WTC11 (cell line): ENCODE measurements around the gene SMOC2. TPM values are rescaled to one million over a fixed set of nuclear protein-coding genes. Genes with fewer than 3 reads are reported as not detected.

ENCODE experiments used
- ATAC-seq: fragments of 200-7000 bp; cut with Tn5 transposase; 2 replicates; pipeline ENCODE4 v1.10.0; 2021; ENCODE audit warnings: mild to moderate bottlenecking, moderate library complexity
- CTCF ChIA-PET: fragments of 300-600 bp; sonication (Branson Sonifier 250); formaldehyde crosslinking; loops from one replicate; lab custom pipeline; 2021; ENCODE audit warnings: antibody characterized with exemption; lab: Charles Lee
- POLR2A ChIA-PET: fragments of 350-600 bp; sonication (Branson Sonifier 250); formaldehyde crosslinking; loops from one replicate; lab custom pipeline; 2021; ENCODE audit warnings: antibody characterized with exemption; lab: Charles Lee
- DNase-seq: peaks from one replicate; pipeline ENCODE4 v3.0.0; 2021; ENCODE audit warnings: low spot score
- H3K27ac Mint-ChIP-seq: 2 replicates; pipeline ENCODE4 v1.8.0; 2021; ENCODE audit warnings: mixed read lengths
- H3K27me3 Mint-ChIP-seq: 2 replicates; pipeline ENCODE4 v1.8.0; 2021; ENCODE audit warnings: low read depth, mild to moderate bottlenecking, moderate library complexity, mixed read lengths
- H3K36me3 Mint-ChIP-seq: 2 replicates; pipeline ENCODE4 v1.8.0; 2021; ENCODE audit warnings: mixed read lengths
- H3K4me1 Mint-ChIP-seq: 2 replicates; pipeline ENCODE4 v1.8.0; 2022; ENCODE audit warnings: mixed read lengths
- H3K4me3 Mint-ChIP-seq: 2 replicates; pipeline ENCODE4 v1.8.0; 2021; ENCODE audit warnings: mild to moderate bottlenecking, moderate library complexity, mixed read lengths
- H3K9me3 Mint-ChIP-seq: 2 replicates; pipeline ENCODE4 v1.8.0; 2021; ENCODE audit warnings: mixed read lengths
- AFF4 ChIP-seq: sonication (generic); formaldehyde crosslinking; IDR thresholded peaks from 2 replicates; pipeline ENCODE4 v1.8.1; 2023; ENCODE audit warnings: mild to moderate bottlenecking, missing genetic modification reagents, borderline replicate concordance
- CBFB ChIP-seq: sonication (generic); formaldehyde crosslinking; IDR thresholded peaks from 2 replicates; pipeline ENCODE4 v1.8.1; 2022; ENCODE audit warnings: mild to moderate bottlenecking, low read depth, missing genetic modification reagents
- EMX1 ChIP-seq: fragments of 250-450 bp; sonication (Bioruptor Pico); IDR thresholded peaks from 2 replicates; pipeline ENCODE4 v1.8.0; 2021; ENCODE audit warnings: mild to moderate bottlenecking
- GABPB1 ChIP-seq: sonication (generic); formaldehyde crosslinking; IDR thresholded peaks from 2 replicates; pipeline ENCODE4 v1.8.1; 2023; ENCODE audit warnings: mild to moderate bottlenecking, missing genetic modification reagents
- IRF2 ChIP-seq: sonication (generic); formaldehyde crosslinking; IDR thresholded peaks from 2 replicates; pipeline ENCODE4 v1.8.0; 2022; ENCODE audit warnings: low read depth, missing genetic modification reagents, borderline replicate concordance
- MAX ChIP-seq: sonication (generic); formaldehyde crosslinking; IDR thresholded peaks from 2 replicates; pipeline ENCODE4 v1.8.0; 2022; ENCODE audit warnings: mild to moderate bottlenecking, missing genetic modification reagents
- NR1H2 ChIP-seq: sonication (generic); formaldehyde crosslinking; IDR thresholded peaks from 2 replicates; pipeline ENCODE4 v1.9.0; 2021; ENCODE audit warnings: mild to moderate bottlenecking, moderate library complexity, missing genetic modification reagents
- OVOL2 ChIP-seq: fragments of 250-450 bp; sonication (Bioruptor Pico); IDR thresholded peaks from 2 replicates; pipeline ENCODE4 v1.9.0; 2021; ENCODE audit warnings: mild to moderate bottlenecking, borderline replicate concordance
- RORB ChIP-seq: fragments of 250-450 bp; sonication (Bioruptor Pico); IDR thresholded peaks from 2 replicates; pipeline ENCODE4 v1.9.0; 2021; ENCODE audit warnings: mild to moderate bottlenecking
- STAT6 ChIP-seq: sonication (generic); formaldehyde crosslinking; conservative IDR thresholded peaks from 2 replicates; pipeline ENCODE4 v1.8.1; 2023; ENCODE audit warnings: mild to moderate bottlenecking, low read depth, missing genetic modification reagents, moderate library complexity
- TEAD1 ChIP-seq: sonication (generic); formaldehyde crosslinking; IDR thresholded peaks from 2 replicates; pipeline ENCODE4 v1.8.0; 2022; ENCODE audit warnings: mild to moderate bottlenecking, missing genetic modification reagents
- TP53 ChIP-seq: sonication (generic); formaldehyde crosslinking; IDR thresholded peaks from 2 replicates; pipeline ENCODE4 v1.8.1; 2023; ENCODE audit warnings: mild to moderate bottlenecking, missing genetic modification reagents
- ZNF396 ChIP-seq: fragments of 250-450 bp; sonication (Bioruptor Pico); IDR thresholded peaks from 2 replicates; pipeline ENCODE4 v1.8.0; 2021; ENCODE audit warnings: mild to moderate bottlenecking, moderate library complexity, borderline replicate concordance
- ZNF416 ChIP-seq: fragments of 250-450 bp; sonication (Bioruptor Pico); IDR thresholded peaks from 2 replicates; pipeline ENCODE4 v1.9.0; 2021; ENCODE audit warnings: mild to moderate bottlenecking, inconsistent platforms
- total RNA-seq: library from RNA; stranded (reverse); gene quantifications from 3 replicates; pipeline ENCODE4 v1.2.3, GENCODE V29; 2021
- TF ChIP-seq, protein P1 (sequence below): sonication (generic); formaldehyde crosslinking; IDR thresholded peaks from 2 replicates; pipeline ENCODE4 v1.8.1; 2022; ENCODE audit warnings: missing genetic modification reagents, borderline replicate concordance
- TF ChIP-seq, protein P2 (sequence below): sonication (generic); formaldehyde crosslinking; IDR thresholded peaks from 2 replicates; pipeline ENCODE4 v1.8.1; 2023; ENCODE audit warnings: mild to moderate bottlenecking, missing genetic modification reagents
- TF ChIP-seq, protein P3 (sequence below): sonication (generic); formaldehyde crosslinking; IDR thresholded peaks from 2 replicates; pipeline ENCODE4 v1.8.1; 2022; ENCODE audit warnings: mild to moderate bottlenecking, missing genetic modification reagents, moderate library complexity, borderline replicate concordance
- TF ChIP-seq, protein P4 (sequence below): fragments of 250-450 bp; sonication (Bioruptor Pico); IDR thresholded peaks from 2 replicates; pipeline ENCODE4 v1.9.0; 2021; ENCODE audit warnings: mild to moderate bottlenecking

The SMOC2 gene
- total RNA-seq, 1 experiment from 2014 or later = 3.9 TPM

- no peak overlapping the region for H3K4me3 Mint-ChIP-seq
- CTCF ChIA-PET = no interaction called here
- no peak overlapping the region for H3K27ac Mint-ChIP-seq
Measured at GRCh38 chr6:168674595-168674994, 233.6 kb downstream of the SMOC2 start.

GRCh38 chr6:168675375-168675774 is 234.4 kb downstream of the SMOC2 start:
- Mint-ChIP-seq H3K36me3 (peaks cover 13% of the 10 kb centered on the region), H3K27ac (no peak overlapping the region), H3K27me3 (no peaks in the 10 kb centered on the region; the same call in 1 of the 2 replicates), H3K4me1 (peaks cover 26% of the 10 kb centered on the region), H3K4me3 (no peak overlapping the region), H3K9me3 (peaks cover 16% of the 10 kb centered on the region)
- ChIA-PET POLR2A (no interaction called here), CTCF (no interaction called here)
- TF ChIP-seq, protein P1, sequence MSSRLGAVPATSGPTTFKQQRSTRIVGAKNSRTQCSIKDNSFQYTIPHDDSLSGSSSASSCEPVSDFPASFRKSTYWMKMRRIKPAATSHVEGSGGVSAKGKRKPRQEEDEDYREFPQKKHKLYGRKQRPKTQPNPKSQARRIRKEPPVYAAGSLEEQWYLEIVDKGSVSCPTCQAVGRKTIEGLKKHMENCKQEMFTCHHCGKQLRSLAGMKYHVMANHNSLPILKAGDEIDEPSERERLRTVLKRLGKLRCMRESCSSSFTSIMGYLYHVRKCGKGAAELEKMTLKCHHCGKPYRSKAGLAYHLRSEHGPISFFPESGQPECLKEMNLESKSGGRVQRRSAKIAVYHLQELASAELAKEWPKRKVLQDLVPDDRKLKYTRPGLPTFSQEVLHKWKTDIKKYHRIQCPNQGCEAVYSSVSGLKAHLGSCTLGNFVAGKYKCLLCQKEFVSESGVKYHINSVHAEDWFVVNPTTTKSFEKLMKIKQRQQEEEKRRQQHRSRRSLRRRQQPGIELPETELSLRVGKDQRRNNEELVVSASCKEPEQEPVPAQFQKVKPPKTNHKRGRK (CRISPR knock-in tag) = no peak
- TF ChIP-seq, protein P2, sequence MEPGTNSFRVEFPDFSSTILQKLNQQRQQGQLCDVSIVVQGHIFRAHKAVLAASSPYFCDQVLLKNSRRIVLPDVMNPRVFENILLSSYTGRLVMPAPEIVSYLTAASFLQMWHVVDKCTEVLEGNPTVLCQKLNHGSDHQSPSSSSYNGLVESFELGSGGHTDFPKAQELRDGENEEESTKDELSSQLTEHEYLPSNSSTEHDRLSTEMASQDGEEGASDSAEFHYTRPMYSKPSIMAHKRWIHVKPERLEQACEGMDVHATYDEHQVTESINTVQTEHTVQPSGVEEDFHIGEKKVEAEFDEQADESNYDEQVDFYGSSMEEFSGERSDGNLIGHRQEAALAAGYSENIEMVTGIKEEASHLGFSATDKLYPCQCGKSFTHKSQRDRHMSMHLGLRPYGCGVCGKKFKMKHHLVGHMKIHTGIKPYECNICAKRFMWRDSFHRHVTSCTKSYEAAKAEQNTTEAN (CRISPR knock-in tag) = no peak
- TF ChIP-seq RORB (CRISPR knock-in tag) = no peak
- no peak for TF ChIP-seq TEAD1
- no peak for ATAC-seq
- DNase-seq = no peak

More at GRCh38 chr6:168674595-168674994, 233.6 kb downstream of the SMOC2 start:
- no peak for ATAC-seq
- POLR2A ChIA-PET = no interaction called here
- Mint-ChIP-seq H3K27me3 (no peaks in the 10 kb centered on the region; the same call in 1 of the 2 replicates), H3K36me3 (peaks cover 5% of the 10 kb centered on the region), H3K4me1 (peaks cover 25% of the 10 kb centered on the region), H3K9me3 (peaks cover 8% of the 10 kb centered on the region)
- TF ChIP-seq CBFB (no peak), OVOL2 (CRISPR knock-in tag) (no peak)
- DNase-seq = no peak

DNA sequence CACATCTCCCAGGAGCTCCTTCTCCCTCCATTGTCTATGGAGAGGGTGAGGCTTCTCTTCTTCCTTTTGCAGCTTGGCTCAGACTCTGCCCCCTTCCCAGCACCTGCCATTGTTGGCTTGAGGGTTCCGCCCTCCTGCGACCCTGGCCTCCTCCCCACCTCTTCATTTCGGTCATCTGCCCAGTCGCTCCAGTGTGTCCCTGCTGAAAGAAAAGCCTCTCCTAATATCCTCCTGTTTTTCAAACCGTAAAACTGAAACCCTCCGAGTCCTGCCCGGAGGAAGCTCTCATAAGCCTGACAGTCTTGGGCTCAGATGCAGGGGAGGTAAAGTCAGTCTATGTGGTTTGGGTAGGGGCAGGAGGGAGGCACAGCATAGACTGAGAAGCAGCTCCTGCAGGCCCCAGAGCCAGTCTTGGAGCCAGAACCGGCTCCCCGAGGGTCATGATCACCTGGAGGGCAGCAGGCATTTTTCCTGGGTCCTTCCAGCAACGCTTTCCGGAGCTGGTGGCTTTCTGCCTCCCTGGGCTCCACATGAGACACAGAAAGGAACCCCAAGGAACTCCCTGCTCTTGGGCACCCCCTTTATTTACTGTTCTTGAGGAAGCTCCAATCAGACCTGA is 235.1 kb downstream of the SMOC2 start:
- no peaks in the 10 kb centered on the region; the same call in 1 of the 2 replicates for H3K27me3 Mint-ChIP-seq
- H3K9me3 Mint-ChIP-seq = peaks cover 19% of the 10 kb centered on the region
- H3K27ac Mint-ChIP-seq = no peak overlapping the region
- no peak for ATAC-seq
- peaks cover 26% of the 10 kb centered on the region for H3K4me1 Mint-ChIP-seq
- no peak overlapping the region for H3K4me3 Mint-ChIP-seq
- TF ChIP-seq, protein P3, sequence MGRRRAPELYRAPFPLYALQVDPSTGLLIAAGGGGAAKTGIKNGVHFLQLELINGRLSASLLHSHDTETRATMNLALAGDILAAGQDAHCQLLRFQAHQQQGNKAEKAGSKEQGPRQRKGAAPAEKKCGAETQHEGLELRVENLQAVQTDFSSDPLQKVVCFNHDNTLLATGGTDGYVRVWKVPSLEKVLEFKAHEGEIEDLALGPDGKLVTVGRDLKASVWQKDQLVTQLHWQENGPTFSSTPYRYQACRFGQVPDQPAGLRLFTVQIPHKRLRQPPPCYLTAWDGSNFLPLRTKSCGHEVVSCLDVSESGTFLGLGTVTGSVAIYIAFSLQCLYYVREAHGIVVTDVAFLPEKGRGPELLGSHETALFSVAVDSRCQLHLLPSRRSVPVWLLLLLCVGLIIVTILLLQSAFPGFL (CRISPR knock-in tag) = no peak
- TF ChIP-seq EMX1 (CRISPR knock-in tag) (no peak), STAT6 (no peak), ZNF416 (CRISPR knock-in tag) (no peak), IRF2 (CRISPR knock-in tag) (no peak), GABPB1 (CRISPR knock-in tag) (no peak), NR1H2 (CRISPR knock-in tag) (no peak), ZNF396 (CRISPR knock-in tag) (no peak), MAX (CRISPR knock-in tag) (no peak), TP53 (CRISPR knock-in tag) (no peak), AFF4 (CRISPR knock-in tag) (no peak)
- TF ChIP-seq, protein P4, sequence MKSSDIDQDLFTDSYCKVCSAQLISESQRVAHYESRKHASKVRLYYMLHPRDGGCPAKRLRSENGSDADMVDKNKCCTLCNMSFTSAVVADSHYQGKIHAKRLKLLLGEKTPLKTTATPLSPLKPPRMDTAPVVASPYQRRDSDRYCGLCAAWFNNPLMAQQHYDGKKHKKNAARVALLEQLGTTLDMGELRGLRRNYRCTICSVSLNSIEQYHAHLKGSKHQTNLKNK (CRISPR knock-in tag) = no peak
- TF ChIP-seq, all 79 proteins: peak for 0
- DNase-seq = no peak
- H3K36me3 Mint-ChIP-seq = peaks cover 13% of the 10 kb centered on the region
- POLR2A ChIA-PET = no interaction called here
- CTCF ChIA-PET = no interaction called here
